SK-N-SH (cell line): ENCODE results near the gene CIROP. TPM values are rescaled to one million over a fixed set of nuclear protein-coding genes. Genes with fewer than 3 reads are reported as not detected.

ENCODE experiments used
- CTCF ChIA-PET: fragments of 300-600, 350-600 bp; formaldehyde crosslinking; extraction: SDS; loops from one replicate; lab custom pipeline; 2021; lab: Yijun Ruan, JAX
- POLR2A ChIA-PET: fragments of 350-600 bp; sonication (Branson Sonifier 250); formaldehyde crosslinking; extraction: SDS; loops from one replicate; lab custom pipeline; 2020; ENCODE audit warnings: antibody characterized with exemption, inconsistent platforms; lab: Yijun Ruan, JAX
- DNase-seq: peaks from one replicate; pipeline ENCODE4 v3.0.0; 2012
- H2AFZ ChIP-seq: fragments of 200-600 bp; sonication (generic); 2 replicates; pipeline ENCODE4 v1.8.1; 2016; ENCODE audit warnings: antibody characterized with exemption, mild to moderate bottlenecking, low read depth
- H3F3A ChIP-seq: fragments of 200-600 bp; sonication (generic); replicated peaks from 2 replicates; pipeline ENCODE3; 2016; ENCODE audit warnings: antibody characterized with exemption, mild to moderate bottlenecking; ENCODE audit not compliant: insufficient read depth
- H3K27ac ChIP-seq, 2 experiments: fragments of 200-500 bp in 1 of 2; fragments of 200-600 bp in 1 of 2; sonication (Bioruptor generic) in 1 of 2; sonication (generic), shearing (Covaris generic) in 1 of 2; 2 replicates each; pipeline versions ENCODE4 v1.5.1 to v1.6.1; 2014 to 2016; ENCODE audit warnings: low read depth in 2 of 2, inconsistent platforms in 1 of 2, low read length in 1 of 2, mild to moderate bottlenecking in 1 of 2, mixed read lengths in 1 of 2
- H3K27me3 ChIP-seq: fragments of 200-600 bp; sonication (generic), shearing (Covaris generic); 2 replicates; pipeline ENCODE4 v1.6.1; 2016; ENCODE audit warnings: mixed run types; ENCODE audit not compliant: insufficient read depth
- H3K36me3 ChIP-seq, 2 experiments: fragments of 200-500 bp in 1 of 2; fragments of 200-600 bp in 1 of 2; sonication (Bioruptor generic) in 1 of 2; sonication (generic) in 1 of 2; replicated peaks in 1 of 2; 2 replicates each; pipeline versions ENCODE3 to v1.5.1; 2014 to 2016; ENCODE audit warnings: low read length in 1 of 2, mild to moderate bottlenecking in 1 of 2; ENCODE audit not compliant: insufficient read depth in 2 of 2, control insufficient read depth in 1 of 2
- H3K4me1 ChIP-seq, 2 experiments: fragments of 200-500 bp in 1 of 2; fragments of 200-600 bp in 1 of 2; sonication (Bioruptor generic) in 1 of 2; sonication (generic), shearing (Covaris generic) in 1 of 2; 2 replicates each; pipeline versions ENCODE4 v1.5.1 to v1.6.1; 2014 to 2016; ENCODE audit warnings: low read depth in 1 of 2, low read length in 1 of 2, mixed run types in 1 of 2; ENCODE audit not compliant: insufficient read depth in 2 of 2, control insufficient read depth in 1 of 2
- H3K4me2 ChIP-seq: fragments of 200-600 bp; sonication (generic), shearing (Covaris generic); 2 replicates; pipeline ENCODE4 v1.6.1; 2017; ENCODE audit warnings: mixed run types
- H3K4me3 ChIP-seq, 2 experiments: fragments of 200-500 bp in 1 of 2; fragments of 200-600 bp in 1 of 2; sonication (Bioruptor generic) in 1 of 2; sonication (generic), shearing (Covaris generic) in 1 of 2; 2 replicates each; pipeline versions ENCODE4 v1.5.1 to v1.8.1; 2014 to 2016; ENCODE audit warnings: low read depth in 2 of 2, inconsistent platforms in 1 of 2, low read length in 1 of 2, mild to moderate bottlenecking in 1 of 2, mixed read lengths in 1 of 2, moderate library complexity in 1 of 2
- H3K79me2 ChIP-seq: fragments of 200-600 bp; sonication (generic); 2 replicates; pipeline ENCODE4 v1.8.1; 2017; ENCODE audit warnings: mild to moderate bottlenecking; ENCODE audit not compliant: insufficient read depth
- H3K9ac ChIP-seq: fragments of 200-600 bp; sonication (generic); 2 replicates; pipeline ENCODE4 v1.6.1; 2017; ENCODE audit warnings: mixed run types
- H3K9me2 ChIP-seq: fragments of 200-600 bp; sonication (generic); 2 replicates; pipeline ENCODE4 v1.6.1; 2017; ENCODE audit warnings: mixed run types
- H3K9me3 ChIP-seq: fragments of 200-600 bp; sonication (generic); 2 replicates; pipeline ENCODE4 v1.6.1; 2017; ENCODE audit warnings: mixed run types, mild to moderate bottlenecking, moderate library complexity
- H4K20me1 ChIP-seq: fragments of 200-600 bp; sonication (generic); 2 replicates; pipeline ENCODE4 v1.6.1; 2017; ENCODE audit warnings: mild to moderate bottlenecking, mixed run types; ENCODE audit not compliant: insufficient read depth
- ELF1 ChIP-seq: IDR thresholded peaks from 2 replicates; pipeline ENCODE4 v1.4.0; 2012
- EP300 ChIP-seq, 2 experiments: IDR thresholded peaks; 2 replicates each; pipeline versions ENCODE4 v1.4.0 to v1.6.1; 2012; ENCODE audit warnings: borderline replicate concordance in 1 of 2, low read depth in 1 of 2, low read length in 1 of 2
- FOXJ3 ChIP-seq: sonication (generic); formaldehyde crosslinking; IDR thresholded peaks from 2 replicates; pipeline ENCODE4 v1.5.1; 2020; ENCODE audit warnings: mild to moderate bottlenecking, missing genetic modification reagents
- FOXM1 ChIP-seq: IDR thresholded peaks from 2 replicates; pipeline ENCODE4 v1.4.0; 2012; ENCODE audit warnings: low read depth, mild to moderate bottlenecking
- IRF3 ChIP-seq: fragments of 150-350 bp; IDR thresholded peaks from 2 replicates; pipeline ENCODE4 v1.6.1; 2016; ENCODE audit warnings: mild to moderate bottlenecking, low read depth, low read length
- JUND ChIP-seq: IDR thresholded peaks from 2 replicates; pipeline ENCODE4 v1.4.0; 2012
- MAX ChIP-seq: IDR thresholded peaks from 2 replicates; pipeline ENCODE4 v1.4.0; 2012; ENCODE audit warnings: low read depth
- MEF2A ChIP-seq: IDR thresholded peaks from 2 replicates; pipeline ENCODE4 v1.4.0; 2012; ENCODE audit warnings: low read depth, borderline replicate concordance
- MXI1 ChIP-seq: IDR thresholded peaks from 2 replicates; pipeline ENCODE4 v1.6.1; 2012; ENCODE audit warnings: mild to moderate bottlenecking, low read depth, low read length, improper control_type of control experiment
- NFIC ChIP-seq: IDR thresholded peaks from 2 replicates; pipeline ENCODE4 v1.4.0; 2012; ENCODE audit warnings: borderline replicate concordance
- NRF1 ChIP-seq: IDR thresholded peaks from 2 replicates; pipeline ENCODE4 v1.6.1; 2012; ENCODE audit warnings: low read depth, mild to moderate bottlenecking, low read length
- RAD21 ChIP-seq: IDR thresholded peaks from 2 replicates; pipeline ENCODE4 v1.6.1; 2012; ENCODE audit warnings: mild to moderate bottlenecking, low read length
- RXRA ChIP-seq: IDR thresholded peaks from 2 replicates; pipeline ENCODE4 v1.4.0; 2012; ENCODE audit warnings: low read depth, mild to moderate bottlenecking, borderline replicate concordance
- SIN3A ChIP-seq: IDR thresholded peaks from 2 replicates; pipeline ENCODE4 v1.6.1; 2012; ENCODE audit warnings: low read depth, mild to moderate bottlenecking, low read length, moderate library complexity, borderline replicate concordance
- TEAD4 ChIP-seq: IDR thresholded peaks from 2 replicates; pipeline ENCODE4 v1.4.0; 2012; ENCODE audit warnings: mild to moderate bottlenecking, borderline replicate concordance; ENCODE audit not compliant: insufficient read depth
- USF1 ChIP-seq: IDR thresholded peaks from 2 replicates; pipeline ENCODE4 v1.4.0; 2012; ENCODE audit warnings: low read depth, borderline replicate concordance
- USF2 ChIP-seq: fragments of 150-350 bp; IDR thresholded peaks from 2 replicates; pipeline ENCODE4 v1.6.1; 2017; ENCODE audit warnings: antibody characterized with exemption, low read length, low read depth, borderline replicate concordance
- WGBS: methylation state at CpG from one replicate; pipeline ENCODE4 v1.1.6; 2017; ENCODE audit warnings: low lambda C conversion rate; 5-methylcytosine and 5-hydroxymethylcytosine counted together
- polyA plus RNA-seq, 3 experiments: library from polyadenylated mRNA; depleted of rRNA; stranded (reverse); fragments of >200 nt; gene quantifications; 2 replicates each; pipeline ENCODE4 v1.2.3, GENCODE V29; 2012

The CIROP gene
- polyA plus RNA-seq, 1 of the 3 experiments (the other 2 are of a cell fraction), result not detected

GRCh38 chr14:23112359-23113178 lies 7.8 kb upstream of the CIROP start:
- H3K27ac ChIP-seq, result no peak overlapping the region

GRCh38 chr14:23110579-23111365 lies 6.0 kb upstream of the CIROP start:
- Histone ChIP-seq H3K36me3 (no peaks in the 10 kb centered on the region), H3K9ac (no peak overlapping the region), H3K4me3 (no peak overlapping the region), H3K27me3 (peaks cover 11% of the 10 kb centered on the region; the same call in 1 of the 2 replicates), H3K79me2 (no peaks in the 10 kb centered on the region), H3K4me1 (peaks cover 0 to 14% of the 10 kb centered on the region in 2 experiments; a peak in 3 of 4 replicates), H2AFZ (no peak overlapping the region), H3K27ac (no peak overlapping the region), H4K20me1 (no peaks in the 10 kb centered on the region), H3F3A (peaks cover 3% of the 10 kb centered on the region), H3K9me2 (no peaks in the 10 kb centered on the region), H3K4me2 (no peak overlapping the region), H3K9me3 (no peaks in the 10 kb centered on the region)
- WGBS, result 28% methylated on average over 5 of the region's 5 CpGs
- ChIA-PET POLR2A (no interaction called here), CTCF (interaction anchor here (5.2 to 19.7 kb wide), 2 partner anchors 9 to 73 kb away, joined by 43 to 495 read pairs; partner anchors contain the start of genes CEBPE and SLC7A8)
- DNase-seq, result no peak
- TF ChIP-seq NRF1 (no peak), MXI1 (no peak), MEF2A (no peak), TEAD4 (no peak), FOXM1 (no peak), USF1 (no peak), NFIC (no peak), EP300 (IDR thresholded peaks at IDR 0.05; ENCODE audit: borderline replicate concordance in 1 of 2, low read depth in 1 of 2, low read length in 1 of 2) (no peak), USF2 (no peak), RAD21 (no peak), JUND (no peak), MAX (no peak), RXRA (no peak), IRF3 (no peak)

More at GRCh38 chr14:23112359-23113178, 7.8 kb upstream of the CIROP start:
- H4K20me1 ChIP-seq, result no peaks in the 10 kb centered on the region
- H3K27me3 ChIP-seq, result peaks cover 11% of the 10 kb centered on the region; the same call in 1 of the 2 replicates
- TF ChIP-seq SIN3A (no peak), TEAD4 (no peak), ELF1 (no peak), RAD21 (no peak), MEF2A (no peak), FOXJ3 (CRISPR knock-in tag) (no peak), MXI1 (no peak)
- H3K4me3 ChIP-seq, result no peak overlapping the region
- no peak overlapping the region for H2AFZ ChIP-seq
- no peak overlapping the region for H3K9ac ChIP-seq
- CTCF ChIA-PET, result interaction anchor here (0.6 to 19.7 kb wide), 8 partner anchors 8 to 71 kb away, joined by 3 to 495 read pairs (median 4); partner anchors contain the start of genes ACIN1, C14orf119, CEBPE and SLC7A8
- POLR2A ChIA-PET, result interaction anchor here (1.7 kb wide), 1 partner anchor 18 kb away, joined by 6 read pairs; the partner anchor contains the start of genes ACIN1 and C14orf119
- peaks cover 0 to 14% of the 10 kb centered on the region in 2 experiments; a peak in 3 of 4 replicates for H3K4me1 ChIP-seq
- H3K79me2 ChIP-seq, result no peaks in the 10 kb centered on the region
- no peak for DNase-seq
- peaks cover 3% of the 10 kb centered on the region for H3F3A ChIP-seq
- 58% methylated on average over 12 of the region's 12 CpGs for WGBS
- no peaks in the 10 kb centered on the region for H3K9me3 ChIP-seq
- H3K4me2 ChIP-seq, result no peak overlapping the region
- H3K9me2 ChIP-seq, result no peaks in the 10 kb centered on the region
- no peaks in the 10 kb centered on the region for H3K36me3 ChIP-seq
